Skeletal muscle satellite cell (primary cell): ENCODE data around the gene COL23A1.

Source experiments
- H3K27me3 ChIP-seq: 2 replicates; pipeline ENCODE4 v1.7.0; 2013; ENCODE audit warnings: low read length; ENCODE audit not compliant: control insufficient read depth, insufficient read depth
- H3K36me3 ChIP-seq: 2 replicates; pipeline ENCODE4 v1.7.0; 2013; ENCODE audit warnings: mild to moderate bottlenecking, control low read depth, low read length; ENCODE audit not compliant: insufficient read depth
- H3K4me1 ChIP-seq: 2 replicates; pipeline ENCODE4 v1.7.0; 2013; ENCODE audit warnings: low read length; ENCODE audit not compliant: control insufficient read depth, insufficient read depth
- H3K4me2 ChIP-seq: 2 replicates; pipeline ENCODE4 v1.7.0; 2013; ENCODE audit warnings: mild to moderate bottlenecking, low read length
- H3K4me3 ChIP-seq: 2 replicates; pipeline ENCODE4 v1.7.0; 2013; ENCODE audit warnings: low read length
- H3K9ac ChIP-seq: 2 replicates; pipeline ENCODE4 v1.7.0; 2013; ENCODE audit warnings: mild to moderate bottlenecking, low read depth, low read length, moderate library complexity
- H3K9me3 ChIP-seq: replicated peaks from 2 replicates; pipeline ENCODE4 v1.7.0; 2013; ENCODE audit warnings: mild to moderate bottlenecking, control low read depth, low read length

Gene COL23A1

GRCh38 chr5:178619390-178619789 is 29.2 kb upstream of the COL23A1 start:
- Histone ChIP-seq H3K36me3 (peaks cover 82% of the 10 kb centered on the region), H3K4me2 (no peak overlapping the region), H3K9ac (no peak overlapping the region), H3K27me3 (no peaks in the 10 kb centered on the region), H3K9me3 (no peaks in the 10 kb centered on the region), H3K4me1 (peaks cover 9% of the 10 kb centered on the region), H3K4me3 (no peak overlapping the region)

GRCh38 chr5:178612299-178612698 is 22.1 kb upstream of the COL23A1 start:
- no peak overlapping the region for H3K4me2 ChIP-seq
- H3K27me3 ChIP-seq: no peaks in the 10 kb centered on the region
- no peaks in the 10 kb centered on the region for H3K4me1 ChIP-seq
- no peaks in the 10 kb centered on the region for H3K9me3 ChIP-seq
- peaks cover 84% of the 10 kb centered on the region for H3K36me3 ChIP-seq
- H3K4me3 ChIP-seq: no peak overlapping the region
- H3K9ac ChIP-seq: no peak overlapping the region

GRCh38 chr5:178606269-178606668 is 16.1 kb upstream of the COL23A1 start:
- Histone ChIP-seq H3K27me3 (no peaks in the 10 kb centered on the region), H3K36me3 (peaks cover 80% of the 10 kb centered on the region), H3K4me1 (no peaks in the 10 kb centered on the region), H3K9me3 (no peaks in the 10 kb centered on the region), H3K4me2 (no peak overlapping the region), H3K9ac (no peak overlapping the region), H3K4me3 (no peak overlapping the region)

- Histone ChIP-seq H3K27me3 (no peaks in the 10 kb centered on the region), H3K4me1 (no peaks in the 10 kb centered on the region), H3K9ac (no peak overlapping the region), H3K4me3 (no peak overlapping the region), H3K9me3 (no peaks in the 10 kb centered on the region), H3K36me3 (peaks cover 81% of the 10 kb centered on the region), H3K4me2 (no peak overlapping the region)
Observed at GRCh38 chr5:178605788-178606187, 15.6 kb upstream of the COL23A1 start.

- no peak overlapping the region for H3K4me3 ChIP-seq
- H3K27me3 ChIP-seq: no peaks in the 10 kb centered on the region
- no peaks in the 10 kb centered on the region for H3K4me1 ChIP-seq
- peaks cover 65% of the 10 kb centered on the region for H3K36me3 ChIP-seq
- no peak overlapping the region for H3K9ac ChIP-seq
- H3K4me2 ChIP-seq: no peak overlapping the region
- no peaks in the 10 kb centered on the region for H3K9me3 ChIP-seq
Observed at GRCh38 chr5:178602752-178603151, 12.6 kb upstream of the COL23A1 start.

GRCh38 chr5:178595750-178596149 is 5.6 kb upstream of the COL23A1 start:
- no peak overlapping the region for H3K4me3 ChIP-seq
- H3K9ac ChIP-seq: no peak overlapping the region
- H3K36me3 ChIP-seq: peaks cover 6% of the 10 kb centered on the region
- no peaks in the 10 kb centered on the region for H3K27me3 ChIP-seq
- peaks cover 8% of the 10 kb centered on the region for H3K9me3 ChIP-seq
- H3K4me2 ChIP-seq: no peak overlapping the region
- peaks cover 4% of the 10 kb centered on the region for H3K4me1 ChIP-seq

- H3K4me2 ChIP-seq: no peak overlapping the region
- H3K9ac ChIP-seq: no peak overlapping the region
- H3K4me1 ChIP-seq: peaks cover 10% of the 10 kb centered on the region
- H3K9me3 ChIP-seq: peaks cover 8% of the 10 kb centered on the region
- H3K36me3 ChIP-seq: peaks cover 2% of the 10 kb centered on the region
- no peak overlapping the region for H3K4me3 ChIP-seq
- no peaks in the 10 kb centered on the region for H3K27me3 ChIP-seq
Observed at GRCh38 chr5:178595150-178595549, 5.0 kb upstream of the COL23A1 start.

- Histone ChIP-seq H3K4me2 (peak overlapping the region; percentile 91), H3K4me1 (peaks cover 13% of the 10 kb centered on the region), H3K9me3 (peaks cover 6% of the 10 kb centered on the region), H3K9ac (no peak overlapping the region), H3K4me3 (peak overlapping the region; percentile 71), H3K36me3 (peaks cover 2% of the 10 kb centered on the region), H3K27me3 (peaks cover 26% of the 10 kb centered on the region)
Observed at GRCh38 chr5:178590924-178591423, 781 bp upstream of the COL23A1 start.

GRCh38 chr5:178589180-178590140 is 733 bp downstream of the COL23A1 start:
- H3K9ac ChIP-seq: no peak overlapping the region

GRCh38 chr5:178588769-178589168 is 1.4 kb downstream of the COL23A1 start:
- H3K4me2 ChIP-seq: no peak overlapping the region
- H3K27me3 ChIP-seq: peaks cover 26% of the 10 kb centered on the region
- no peak overlapping the region for H3K9ac ChIP-seq
- peaks cover 13% of the 10 kb centered on the region for H3K4me1 ChIP-seq
- H3K9me3 ChIP-seq: peaks cover 4% of the 10 kb centered on the region
- H3K36me3 ChIP-seq: no peaks in the 10 kb centered on the region
- no peak overlapping the region for H3K4me3 ChIP-seq

More at GRCh38 chr5:178589180-178590140, 733 bp downstream of the COL23A1 start:
- Histone ChIP-seq H3K36me3 (no peaks in the 10 kb centered on the region), H3K4me3 (peak overlapping the region; percentile 71), H3K27me3 (peaks cover 26% of the 10 kb centered on the region), H3K4me1 (peaks cover 13% of the 10 kb centered on the region), H3K4me2 (peak overlapping the region; percentile 91), H3K9me3 (peaks cover 4% of the 10 kb centered on the region)

GRCh38 chr5:178587763-178588611 is 2.2 kb downstream of the COL23A1 start:
- H3K4me3 ChIP-seq: no peak overlapping the region
- no peak overlapping the region for H3K4me2 ChIP-seq
- H3K27me3 ChIP-seq: peaks cover 26% of the 10 kb centered on the region
- no peak overlapping the region for H3K9ac ChIP-seq
- H3K9me3 ChIP-seq: peaks cover 4% of the 10 kb centered on the region
- peaks cover 13% of the 10 kb centered on the region for H3K4me1 ChIP-seq
- H3K36me3 ChIP-seq: no peaks in the 10 kb centered on the region
